Lower lobe of right lung (tissue), 2 donors: ENCODE measurements around the gene CHGA. TPM values are rescaled to one million over a fixed set of nuclear protein-coding genes. Genes with fewer than 3 reads are reported as not detected.

Source experiments
- ATAC-seq, 2 donors: fragments of 200-7000 bp; cut with Tn5 transposase; one replicate each; pipeline ENCODE4 v1.9.1; 2020 to 2022; ENCODE audit warnings: mild to moderate bottlenecking in 2 of 2, moderate library complexity in 2 of 2
- DNase-seq: peaks from one replicate; pipeline ENCODE4 v3.0.0-alpha.2; 2020
- H3K27ac ChIP-seq: fragments of 200-600 bp; one replicate; pipeline ENCODE4 v1.8.0; 2022
- H3K27me3 ChIP-seq: fragments of 200-600 bp; one replicate; pipeline ENCODE4 v1.8.0; 2022; ENCODE audit warnings: low read depth
- H3K36me3 ChIP-seq: fragments of 200-600 bp; one replicate; pipeline ENCODE4 v1.8.0; 2022; ENCODE audit warnings: mild to moderate bottlenecking
- H3K4me1 ChIP-seq: fragments of 200-600 bp; one replicate; pipeline ENCODE4 v1.8.0; 2022
- H3K4me3 ChIP-seq: fragments of 200-600 bp; one replicate; pipeline ENCODE4 v1.8.0; 2022; ENCODE audit warnings: mild to moderate bottlenecking
- H3K9me3 ChIP-seq: fragments of 200-600 bp; one replicate; pipeline ENCODE4 v1.8.0; 2022
- intact Hi-C: fragments of 100-400 bp; cut with DNase I; formaldehyde crosslinking; loops from one replicate; pipeline ENCODE4 v1.11.0; 2022
- total RNA-seq: library from RNA; stranded (reverse); fragmentation: NEBNext Ultra II Directional; extraction: Animal tissue kit (Norgen Biotek cat#: 25700); gene quantifications from one replicate; pipeline ENCODE4 v1.2.1, GENCODE V29; 2021
- TF ChIP-seq, protein P1 (sequence below): fragments of 200-600 bp; IDR thresholded peaks from one replicate; pipeline ENCODE4 v1.8.0; 2022; ENCODE audit warnings: antibody characterized with exemption, mild to moderate bottlenecking
- donor health status: DM: no; HTN: yes; CAD: no; lungs with severe emphysema.

Gene CHGA
- total RNA-seq, 1 donor from 2014 or later, result 0.71 TPM

DNA sequence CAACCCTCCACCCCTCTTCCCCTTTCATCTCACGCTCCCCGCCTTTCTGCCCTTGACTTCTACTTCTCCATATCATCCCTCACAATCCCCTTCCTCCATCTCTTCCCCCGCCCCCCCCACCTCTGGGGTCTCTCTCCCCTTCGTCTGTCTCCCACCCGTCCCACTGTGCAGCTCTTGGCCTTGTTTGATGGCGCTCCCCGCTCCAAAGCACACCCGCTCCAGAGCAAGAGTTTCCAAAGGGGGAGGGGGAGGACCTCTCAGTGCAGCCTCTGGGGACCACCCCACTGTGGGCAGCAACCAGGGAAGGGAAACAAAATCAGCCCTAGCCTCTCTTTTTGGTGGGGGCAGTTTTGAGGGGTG, 774 bp downstream of the CHGA start:
- Histone ChIP-seq H3K4me3 (no peak overlapping the region), H3K9me3 (no peaks in the 10 kb centered on the region), H3K36me3 (no peaks in the 10 kb centered on the region), H3K27me3 (peaks cover 33% of the 10 kb centered on the region), H3K4me1 (no peaks in the 10 kb centered on the region), H3K27ac (no peak overlapping the region)
- TF ChIP-seq, protein P1, sequence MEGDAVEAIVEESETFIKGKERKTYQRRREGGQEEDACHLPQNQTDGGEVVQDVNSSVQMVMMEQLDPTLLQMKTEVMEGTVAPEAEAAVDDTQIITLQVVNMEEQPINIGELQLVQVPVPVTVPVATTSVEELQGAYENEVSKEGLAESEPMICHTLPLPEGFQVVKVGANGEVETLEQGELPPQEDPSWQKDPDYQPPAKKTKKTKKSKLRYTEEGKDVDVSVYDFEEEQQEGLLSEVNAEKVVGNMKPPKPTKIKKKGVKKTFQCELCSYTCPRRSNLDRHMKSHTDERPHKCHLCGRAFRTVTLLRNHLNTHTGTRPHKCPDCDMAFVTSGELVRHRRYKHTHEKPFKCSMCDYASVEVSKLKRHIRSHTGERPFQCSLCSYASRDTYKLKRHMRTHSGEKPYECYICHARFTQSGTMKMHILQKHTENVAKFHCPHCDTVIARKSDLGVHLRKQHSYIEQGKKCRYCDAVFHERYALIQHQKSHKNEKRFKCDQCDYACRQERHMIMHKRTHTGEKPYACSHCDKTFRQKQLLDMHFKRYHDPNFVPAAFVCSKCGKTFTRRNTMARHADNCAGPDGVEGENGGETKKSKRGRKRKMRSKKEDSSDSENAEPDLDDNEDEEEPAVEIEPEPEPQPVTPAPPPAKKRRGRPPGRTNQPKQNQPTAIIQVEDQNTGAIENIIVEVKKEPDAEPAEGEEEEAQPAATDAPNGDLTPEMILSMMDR, result no peak
- DNase-seq (no peak), ATAC-seq (no peak)
- intact Hi-C loops, result no loop called here

DNA sequence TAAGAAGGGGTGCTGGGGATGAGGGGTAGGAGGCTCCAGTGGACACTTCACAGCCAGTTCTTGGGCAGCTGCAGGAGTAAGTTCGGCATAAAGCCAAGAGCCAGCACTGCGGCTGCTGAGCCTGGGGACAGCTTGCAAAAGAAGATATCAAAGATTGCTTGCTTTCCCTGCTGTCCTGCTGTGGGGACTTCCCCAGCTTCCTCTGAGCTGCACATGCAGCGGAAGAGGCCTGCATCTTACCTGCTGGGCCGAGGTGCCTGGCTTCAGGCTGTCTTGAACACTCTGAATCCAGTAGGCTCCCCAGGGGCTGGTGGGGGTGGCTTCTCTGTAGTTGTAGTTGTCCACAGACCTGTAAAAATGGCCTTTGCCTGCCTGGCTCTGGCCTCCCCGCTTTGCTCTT, 1.3 kb downstream of the CHGA start:
- no peak for DNase-seq
- no peaks in the 10 kb centered on the region for H3K4me1 ChIP-seq
- TF ChIP-seq, protein P1, result no peak
- H3K27me3 ChIP-seq, result peaks cover 33% of the 10 kb centered on the region
- H3K27ac ChIP-seq, result no peak overlapping the region
- H3K9me3 ChIP-seq, result no peaks in the 10 kb centered on the region
- H3K36me3 ChIP-seq, result no peaks in the 10 kb centered on the region
- ATAC-seq, result no peak
- intact Hi-C loops, result no loop called here
- no peak overlapping the region for H3K4me3 ChIP-seq

DNA sequence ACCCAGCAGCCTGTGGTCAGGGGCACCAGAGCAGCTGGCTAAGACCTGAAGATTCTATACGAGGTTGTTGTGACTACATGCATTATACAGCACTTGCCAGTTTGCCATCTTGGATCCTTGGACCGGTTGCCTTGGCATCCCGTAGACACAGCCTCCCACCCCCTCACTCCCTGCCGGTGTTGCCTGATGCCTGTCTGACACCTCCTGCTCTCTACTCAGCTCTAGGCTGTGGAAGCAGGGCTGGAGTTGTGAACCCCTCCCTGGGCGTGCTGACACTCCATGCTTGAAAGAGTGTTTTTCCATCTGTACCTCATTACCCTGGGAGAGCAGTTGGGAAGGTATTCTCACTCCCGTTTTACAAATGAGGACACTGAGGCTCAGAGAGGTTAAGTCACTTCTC, 2.5 kb downstream of the CHGA start:
- ATAC-seq, result no peak
- peaks cover 33% of the 10 kb centered on the region for H3K27me3 ChIP-seq

DNA sequence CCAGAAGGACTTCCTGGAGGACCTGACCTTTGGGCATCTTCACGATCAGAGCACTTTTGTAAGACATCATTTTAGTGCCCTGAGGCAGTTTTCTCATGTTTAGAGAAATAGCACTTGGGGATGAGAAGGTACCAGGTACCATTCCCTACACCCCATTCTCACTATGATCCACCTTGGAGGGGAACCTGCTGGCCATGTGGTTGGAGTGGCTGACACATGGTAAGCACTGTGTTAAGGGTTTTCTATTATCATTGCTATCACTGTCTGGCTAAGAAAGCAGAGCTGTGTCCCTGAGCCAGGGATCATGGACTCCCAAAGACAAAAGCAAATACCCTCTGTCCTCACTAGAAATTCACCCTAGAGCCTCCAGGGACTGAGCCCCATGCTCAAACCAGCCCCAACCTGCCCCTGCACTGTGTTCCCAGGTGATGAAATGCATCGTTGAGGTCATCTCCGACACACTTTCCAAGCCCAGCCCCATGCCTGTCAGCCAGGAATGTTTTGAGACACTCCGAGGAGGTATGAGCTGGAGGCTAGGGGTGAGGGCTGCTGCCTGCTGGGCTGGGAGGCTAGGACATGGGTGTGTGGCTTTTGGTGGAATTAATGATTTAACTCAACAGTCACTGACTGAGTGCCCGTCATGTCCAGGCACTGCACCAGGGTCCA, 3.4 kb downstream of the CHGA start:
- H3K4me1 ChIP-seq, result no peaks in the 10 kb centered on the region
- peaks cover 28% of the 10 kb centered on the region for H3K27me3 ChIP-seq
- intact Hi-C loops, result no loop called here
- no peak overlapping the region for H3K27ac ChIP-seq
- no peak overlapping the region for H3K4me3 ChIP-seq
- no peaks in the 10 kb centered on the region for H3K9me3 ChIP-seq
- DNase-seq (no peak), ATAC-seq (no peak)
- TF ChIP-seq, protein P1, result no peak
- H3K36me3 ChIP-seq, result no peaks in the 10 kb centered on the region

More for the DNA sequence above, 2.5 kb downstream of the CHGA start:
- no peaks in the 10 kb centered on the region for H3K9me3 ChIP-seq
- H3K4me3 ChIP-seq, result no peak overlapping the region
- TF ChIP-seq, protein P1, result no peak
- intact Hi-C loops, result no loop called here
- no peaks in the 10 kb centered on the region for H3K4me1 ChIP-seq
- no peak overlapping the region for H3K27ac ChIP-seq
- no peaks in the 10 kb centered on the region for H3K36me3 ChIP-seq
- DNase-seq, result no peak

DNA sequence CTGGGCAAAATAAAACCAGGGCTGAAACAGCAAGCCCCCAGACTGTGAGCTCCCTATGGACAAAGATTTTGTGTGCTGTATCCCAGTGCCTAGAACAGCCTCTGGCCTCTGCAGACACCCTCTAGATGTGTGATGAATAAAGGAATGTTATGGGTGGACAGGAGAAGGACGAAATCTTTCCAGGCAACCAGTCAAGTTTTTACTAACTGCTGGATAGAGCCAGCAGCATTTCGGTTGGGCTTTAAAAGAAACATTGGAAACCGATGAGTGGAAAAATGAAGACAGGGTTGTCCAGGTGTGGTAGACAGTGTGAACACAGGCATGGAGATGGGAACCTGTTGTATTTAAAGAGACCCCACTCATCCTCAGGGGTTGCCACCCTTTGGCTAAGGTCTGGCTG, 4.0 kb downstream of the CHGA start:
- TF ChIP-seq, protein P1, result no peak
- no peak for ATAC-seq

More for the DNA sequence above, 4.0 kb downstream of the CHGA start:
- no peaks in the 10 kb centered on the region for H3K36me3 ChIP-seq
- DNase-seq, result no peak
- H3K4me1 ChIP-seq, result no peaks in the 10 kb centered on the region
- H3K4me3 ChIP-seq, result no peak overlapping the region
- intact Hi-C loops, result no loop called here
- no peaks in the 10 kb centered on the region for H3K9me3 ChIP-seq
- no peak overlapping the region for H3K27ac ChIP-seq
- H3K27me3 ChIP-seq, result peaks cover 22% of the 10 kb centered on the region
